ENCODE measurements around the gene ZNF441.
"Not testable (repeated sequence)": the region's sequence is repeated elsewhere in the genome, so short reads cannot be mapped to it uniquely, and the experiment has no call there.

The ZNF441 gene

DNA sequence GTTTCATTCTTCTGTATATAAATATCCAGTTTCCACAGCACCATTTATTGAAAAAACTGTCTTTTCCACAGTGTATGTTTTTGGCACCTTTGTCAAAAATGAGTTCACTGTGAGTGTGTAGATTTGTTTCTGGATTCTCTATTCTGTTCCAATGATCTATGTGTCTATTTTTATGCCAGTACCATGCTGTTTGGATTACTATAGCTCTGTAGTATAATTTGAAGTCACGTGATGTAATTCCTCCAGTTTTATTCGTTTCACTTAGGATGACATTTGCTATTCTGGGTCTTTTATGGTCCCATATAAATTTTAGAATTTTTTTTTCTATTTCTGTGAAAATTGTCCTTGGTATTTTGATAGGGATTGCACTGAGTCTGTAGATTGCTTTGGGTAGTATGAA lies 17.0 kb upstream of the ZNF441 start:
- Histone ChIP-seq H3K27ac (ENCODE audit: low read length) (no peak overlapping the region), H3K9ac (ENCODE audit: low read length in 2 of 2) (no peak overlapping the region), H3K4me3 (ENCODE audit: low read length in 2 of 2) (no peak overlapping the region), H3K4me1 (ENCODE audit: control insufficient read depth, insufficient read depth, low read length) (no peaks in the 10 kb centered on the region), H3K36me3 (ENCODE audit: control insufficient read depth in 2 of 2, insufficient read depth in 2 of 2, low read length in 2 of 2) (no peaks in the 10 kb centered on the region), H3K9me3 (ENCODE audit: control insufficient read depth in 2 of 2, low read length in 2 of 2) (peaks cover 0 to 9% of the 10 kb centered on the region in 2 donors), H3K27me3 (ENCODE audit: control insufficient read depth in 1 of 2, insufficient read depth in 2 of 2, low read length in 2 of 2) (no peaks in the 10 kb centered on the region)

DNA sequence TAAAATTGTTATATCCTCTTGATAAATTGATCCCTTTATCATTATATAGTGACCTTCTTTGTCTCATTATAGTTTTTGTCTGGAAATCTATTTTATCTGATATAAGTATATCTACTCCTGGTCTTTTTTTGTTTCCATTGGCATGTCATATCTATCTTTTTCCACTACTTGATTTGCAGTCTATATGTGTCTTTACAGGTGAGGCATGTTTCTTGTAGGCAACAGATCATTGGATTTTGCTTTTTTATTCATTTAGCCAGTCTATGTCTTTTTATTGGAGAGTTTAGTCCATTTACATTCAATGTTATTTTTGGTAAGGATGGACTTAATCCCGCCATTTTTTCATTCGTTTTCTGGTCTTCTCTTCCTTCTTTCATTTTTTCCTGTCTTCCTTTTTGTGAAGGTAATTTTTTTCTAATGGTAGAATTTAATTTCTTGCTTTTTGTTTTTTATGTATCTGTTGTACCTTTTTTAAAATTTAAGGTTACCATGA lies 14.5 kb upstream of the ZNF441 start:
- Histone ChIP-seq H3K27ac (ENCODE audit: low read length) (no peak overlapping the region), H3K36me3 (ENCODE audit: control insufficient read depth in 2 of 2, insufficient read depth in 2 of 2, low read length in 2 of 2) (no peaks in the 10 kb centered on the region), H3K27me3 (ENCODE audit: control insufficient read depth in 1 of 2, insufficient read depth in 2 of 2, low read length in 2 of 2) (no peaks in the 10 kb centered on the region), H3K4me1 (ENCODE audit: control insufficient read depth, insufficient read depth, low read length) (no peaks in the 10 kb centered on the region), H3K9ac (ENCODE audit: low read length in 2 of 2) (no peak overlapping the region), H3K9me3 (ENCODE audit: control insufficient read depth in 2 of 2, low read length in 2 of 2) (peaks cover 0 to 5% of the 10 kb centered on the region in 2 donors), H3K4me3 (ENCODE audit: low read length in 2 of 2) (no peak overlapping the region)

DNA sequence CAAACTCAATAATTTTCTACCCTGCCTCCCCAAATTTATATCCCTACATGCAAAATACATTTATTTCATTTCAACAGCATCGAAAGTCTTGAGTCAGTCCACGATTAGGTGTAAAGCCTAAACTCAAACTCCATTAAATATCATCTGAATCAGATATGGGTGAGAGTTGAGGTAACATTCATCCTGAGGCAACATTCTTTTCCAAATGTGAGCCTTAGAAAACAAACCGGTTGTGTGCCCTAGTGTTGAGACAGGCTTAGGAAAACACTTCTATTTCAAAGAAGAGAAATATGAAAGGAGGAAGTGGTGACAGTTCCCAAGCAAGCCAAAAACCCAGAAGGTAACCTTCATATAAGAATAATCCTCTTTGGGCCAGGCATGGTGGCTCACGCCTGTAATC lies 12.1 kb upstream of the ZNF441 start:
- Histone ChIP-seq H3K4me3 (ENCODE audit: low read length in 2 of 2) (no peak overlapping the region), H3K27me3 (ENCODE audit: control insufficient read depth in 1 of 2, insufficient read depth in 2 of 2, low read length in 2 of 2) (no peaks in the 10 kb centered on the region), H3K4me1 (ENCODE audit: control insufficient read depth, insufficient read depth, low read length) (no peaks in the 10 kb centered on the region), H3K9ac (ENCODE audit: low read length in 2 of 2) (no peak overlapping the region), H3K27ac (ENCODE audit: low read length) (no peak overlapping the region), H3K36me3 (ENCODE audit: control insufficient read depth in 2 of 2, insufficient read depth in 2 of 2, low read length in 2 of 2) (no peaks in the 10 kb centered on the region), H3K9me3 (ENCODE audit: control insufficient read depth in 2 of 2, low read length in 2 of 2) (no peaks in the 10 kb centered on the region)

DNA sequence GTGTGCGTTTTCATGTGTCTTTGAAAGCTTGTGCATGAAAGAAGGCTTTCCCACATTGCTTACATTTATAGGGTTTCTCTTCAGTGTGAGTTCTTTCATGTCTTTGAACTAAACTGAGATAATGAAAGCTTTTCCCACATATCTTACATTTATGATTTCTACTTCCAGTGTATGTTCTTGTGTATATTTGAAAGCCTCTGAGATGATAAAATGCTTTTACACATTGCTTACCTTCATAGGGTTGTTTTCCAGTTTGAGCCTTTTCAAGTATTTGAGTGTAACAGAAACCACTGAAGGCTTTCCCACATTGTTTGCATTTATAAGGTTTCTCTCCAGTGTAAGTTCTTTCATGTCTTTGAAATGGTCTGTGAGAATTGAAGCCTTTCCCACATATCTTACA lies 9.8 kb upstream of the ZNF441 start:
- Histone ChIP-seq H3K36me3 (ENCODE audit: control insufficient read depth in 2 of 2, insufficient read depth in 2 of 2, low read length in 2 of 2) (no peaks in the 10 kb centered on the region), H3K9me3 (ENCODE audit: control insufficient read depth in 2 of 2, low read length in 2 of 2) (no peaks in the 10 kb centered on the region), H3K27ac (ENCODE audit: low read length) (no peak overlapping the region)

DNA sequence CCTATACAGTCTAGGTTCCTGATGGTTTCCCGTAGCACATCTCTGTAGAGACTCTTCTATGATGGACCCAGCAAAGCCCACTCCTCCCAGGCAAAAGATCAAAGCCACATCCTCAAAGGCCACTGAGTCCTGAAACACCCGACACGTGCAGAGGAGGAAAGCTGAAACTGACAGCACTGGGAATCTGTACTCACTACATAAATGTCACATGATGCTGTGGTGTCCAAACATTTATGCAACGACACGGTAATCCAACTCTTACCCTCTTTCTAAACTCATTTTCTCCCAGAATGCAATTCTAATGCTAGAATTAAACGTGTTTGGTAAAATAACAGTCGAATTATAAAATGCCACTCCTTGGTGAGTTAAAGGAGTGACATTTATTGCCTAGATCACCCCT lies 7.0 kb upstream of the ZNF441 start:
- no peaks in the 10 kb centered on the region for H3K4me1 ChIP-seq (ENCODE audit: control insufficient read depth, insufficient read depth, low read length)
- H3K4me3 ChIP-seq (ENCODE audit: low read length in 2 of 2): no peak overlapping the region
- H3K27me3 ChIP-seq (ENCODE audit: control insufficient read depth in 1 of 2, insufficient read depth in 2 of 2, low read length in 2 of 2): no peaks in the 10 kb centered on the region
- no peak overlapping the region for H3K27ac ChIP-seq (ENCODE audit: low read length)
- no peak overlapping the region for H3K9ac ChIP-seq (ENCODE audit: low read length in 2 of 2)
- no peaks in the 10 kb centered on the region for H3K9me3 ChIP-seq (ENCODE audit: control insufficient read depth in 2 of 2, low read length in 2 of 2)
- H3K36me3 ChIP-seq (ENCODE audit: control insufficient read depth in 2 of 2, insufficient read depth in 2 of 2, low read length in 2 of 2): no peaks in the 10 kb centered on the region

More for the DNA sequence above, 9.8 kb upstream of the ZNF441 start:
- no peak overlapping the region for H3K9ac ChIP-seq (ENCODE audit: low read length in 2 of 2)
- no peaks in the 10 kb centered on the region for H3K27me3 ChIP-seq (ENCODE audit: control insufficient read depth in 1 of 2, insufficient read depth in 2 of 2, low read length in 2 of 2)
- H3K4me1 ChIP-seq (ENCODE audit: control insufficient read depth, insufficient read depth, low read length): no peaks in the 10 kb centered on the region
- H3K4me3 ChIP-seq (ENCODE audit: low read length in 2 of 2): no peak overlapping the region

DNA sequence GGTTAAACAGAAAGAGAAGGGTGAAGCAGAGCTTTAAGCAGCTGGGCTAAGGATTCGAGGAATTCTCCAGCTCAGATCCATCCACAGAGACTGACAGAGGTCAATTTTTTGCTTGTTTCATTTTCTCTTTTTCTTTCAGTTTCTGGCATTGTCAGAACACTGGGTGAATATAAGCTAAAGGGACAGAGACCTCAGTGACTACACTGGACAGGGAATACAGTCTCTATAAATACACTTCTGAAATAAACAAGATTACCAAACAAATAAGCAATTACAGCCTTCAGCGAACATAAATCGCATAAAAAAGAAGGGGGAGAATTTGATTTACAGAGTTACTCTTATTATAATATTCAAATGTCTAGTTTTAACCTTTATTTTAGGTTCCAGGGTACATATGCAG lies 3.7 kb upstream of the ZNF441 start:
- H3K4me3 ChIP-seq (ENCODE audit: low read length in 2 of 2): no peak overlapping the region
- H3K27ac ChIP-seq (ENCODE audit: low read length): no peak overlapping the region
- H3K27me3 ChIP-seq (ENCODE audit: control insufficient read depth in 1 of 2, insufficient read depth in 2 of 2, low read length in 2 of 2): no peaks in the 10 kb centered on the region
- no peak overlapping the region for H3K9ac ChIP-seq (ENCODE audit: low read length in 2 of 2)
- H3K4me1 ChIP-seq (ENCODE audit: control insufficient read depth, insufficient read depth, low read length): peaks cover 7% of the 10 kb centered on the region
- H3K9me3 ChIP-seq (ENCODE audit: control insufficient read depth in 2 of 2, low read length in 2 of 2): no peaks in the 10 kb centered on the region
- H3K36me3 ChIP-seq (ENCODE audit: control insufficient read depth in 2 of 2, insufficient read depth in 2 of 2, low read length in 2 of 2): no peaks in the 10 kb centered on the region

DNA sequence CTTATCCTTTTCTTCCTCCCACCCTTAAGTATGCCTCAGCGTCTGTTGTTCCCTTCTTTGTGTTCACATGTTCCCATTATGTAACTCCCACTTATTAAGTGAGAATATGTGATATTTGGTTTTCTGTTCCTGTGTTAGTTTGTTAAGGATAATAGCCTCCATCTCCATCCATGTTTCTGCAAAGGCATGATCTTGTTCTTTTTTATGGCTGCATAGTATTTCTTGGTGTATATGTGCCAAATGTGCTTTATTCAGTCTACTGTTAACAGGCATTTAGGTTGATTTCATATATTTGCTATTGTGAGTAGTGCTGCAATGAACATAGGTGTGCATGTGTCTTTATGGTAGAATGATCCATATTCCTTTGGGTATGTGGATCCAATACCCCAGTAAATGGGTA lies 3.2 kb upstream of the ZNF441 start:
- Histone ChIP-seq H3K4me3 (ENCODE audit: low read length in 2 of 2) (no peak overlapping the region), H3K4me1 (ENCODE audit: control insufficient read depth, insufficient read depth, low read length) (peaks cover 12% of the 10 kb centered on the region), H3K27me3 (ENCODE audit: control insufficient read depth in 1 of 2, insufficient read depth in 2 of 2, low read length in 2 of 2) (no peaks in the 10 kb centered on the region), H3K9ac (ENCODE audit: low read length in 2 of 2) (no peak overlapping the region), H3K27ac (ENCODE audit: low read length) (no peak overlapping the region), H3K9me3 (ENCODE audit: control insufficient read depth in 2 of 2, low read length in 2 of 2) (no peaks in the 10 kb centered on the region), H3K36me3 (ENCODE audit: control insufficient read depth in 2 of 2, insufficient read depth in 2 of 2, low read length in 2 of 2) (no peaks in the 10 kb centered on the region)

DNA sequence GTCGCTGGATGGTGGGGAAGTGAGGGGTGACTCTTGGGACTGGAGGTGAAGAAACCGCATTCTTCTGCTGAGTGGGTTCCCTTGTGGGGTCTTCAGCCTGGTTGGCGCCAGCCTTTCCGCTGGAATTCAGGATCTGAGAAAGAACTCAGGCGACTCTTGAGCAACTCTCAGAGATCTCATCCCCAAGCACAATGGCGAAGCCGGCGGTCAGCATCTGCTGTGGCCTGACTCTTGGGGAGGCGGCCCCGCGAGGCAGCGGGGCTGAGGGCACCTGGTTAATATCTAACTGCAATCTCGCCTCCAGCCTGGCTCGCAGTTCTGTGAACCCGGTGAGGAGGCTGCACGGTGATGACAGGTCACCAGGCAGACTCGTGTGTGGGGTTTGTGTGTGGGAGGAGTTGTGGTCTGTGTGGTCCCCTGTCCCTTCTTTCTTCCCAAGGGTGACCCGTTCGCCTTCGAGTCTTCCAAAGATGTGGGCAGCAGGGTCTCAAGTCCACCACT lies 883 bp downstream of the ZNF441 start:
- Histone ChIP-seq H3K4me3 (ENCODE audit: low read length in 2 of 2) (peak overlapping the region; percentile 86 to 91), H3K36me3 (ENCODE audit: control insufficient read depth in 2 of 2, insufficient read depth in 2 of 2, low read length in 2 of 2) (no peaks in the 10 kb centered on the region), H3K9ac (ENCODE audit: low read length in 2 of 2) (peak overlapping the region; percentile 92 to 96), H3K27ac (ENCODE audit: low read length) (peak overlapping the region; percentile 97), H3K4me1 (ENCODE audit: control insufficient read depth, insufficient read depth, low read length) (peaks cover 12% of the 10 kb centered on the region), H3K9me3 (ENCODE audit: control insufficient read depth in 2 of 2, low read length in 2 of 2) (no peaks in the 10 kb centered on the region), H3K27me3 (ENCODE audit: control insufficient read depth in 1 of 2, insufficient read depth in 2 of 2, low read length in 2 of 2) (no peaks in the 10 kb centered on the region)

DNA sequence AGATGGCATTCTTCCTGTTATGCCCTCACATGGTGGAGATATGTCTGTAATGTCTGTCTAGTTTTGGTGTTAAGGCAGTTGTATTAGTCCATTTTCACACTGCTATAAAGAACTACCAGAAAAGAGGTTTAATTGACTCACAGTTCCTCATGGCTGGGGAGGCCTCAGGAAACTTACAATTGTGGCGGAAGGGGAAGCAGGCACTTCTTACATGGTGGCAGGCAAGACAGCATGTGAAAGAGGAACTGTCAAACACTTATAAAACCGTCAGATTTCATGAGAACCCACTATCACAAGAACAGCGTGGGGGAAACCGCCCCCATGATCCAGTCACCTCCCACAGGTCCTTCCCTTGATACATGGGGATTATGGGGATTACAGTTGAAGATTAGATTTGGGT lies 3.2 kb downstream of the ZNF441 start:
- no peaks in the 10 kb centered on the region for H3K27me3 ChIP-seq (ENCODE audit: control insufficient read depth in 1 of 2, insufficient read depth in 2 of 2, low read length in 2 of 2)
- H3K36me3 ChIP-seq (ENCODE audit: control insufficient read depth in 2 of 2, insufficient read depth in 2 of 2, low read length in 2 of 2): no peaks in the 10 kb centered on the region
- peaks cover 12% of the 10 kb centered on the region for H3K4me1 ChIP-seq (ENCODE audit: control insufficient read depth, insufficient read depth, low read length)
- no peak overlapping the region for H3K27ac ChIP-seq (ENCODE audit: low read length)
- H3K9ac ChIP-seq (ENCODE audit: low read length in 2 of 2): no peak overlapping the region
- peaks cover 0 to 2% of the 10 kb centered on the region in 2 donors for H3K9me3 ChIP-seq (ENCODE audit: control insufficient read depth in 2 of 2, low read length in 2 of 2)
- no peak overlapping the region for H3K4me3 ChIP-seq (ENCODE audit: low read length in 2 of 2)

DNA sequence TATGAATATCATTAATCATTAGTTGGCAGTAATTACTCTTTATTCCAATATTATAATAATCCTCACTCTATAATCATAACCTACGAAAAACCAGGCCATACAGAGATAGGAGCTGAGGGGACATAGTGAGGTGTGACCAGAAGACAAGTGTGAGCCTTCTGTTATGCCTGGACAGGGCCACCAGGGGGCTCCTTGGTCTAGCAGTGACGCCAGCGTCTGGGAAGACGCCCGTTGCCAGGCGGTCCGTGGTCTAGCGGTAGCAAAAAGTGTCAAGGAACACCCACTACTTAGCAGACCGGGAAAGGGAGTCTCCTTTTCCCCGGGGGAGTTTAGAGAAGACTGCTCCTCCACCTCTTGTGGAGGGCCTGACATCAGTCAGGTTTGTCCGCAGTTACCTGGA lies 4.7 kb downstream of the ZNF441 start:
- H3K9ac ChIP-seq (ENCODE audit: low read length in 2 of 2); H3K27ac ChIP-seq (ENCODE audit: low read length); H3K4me3 ChIP-seq (ENCODE audit: low read length in 2 of 2); H3K36me3 ChIP-seq (ENCODE audit: control insufficient read depth in 2 of 2, insufficient read depth in 2 of 2, low read length in 2 of 2); H3K9me3 ChIP-seq (ENCODE audit: control insufficient read depth in 2 of 2, low read length in 2 of 2); H3K27me3 ChIP-seq (ENCODE audit: control insufficient read depth in 1 of 2, insufficient read depth in 2 of 2, low read length in 2 of 2): not testable (repeated sequence)
- peaks cover 10% of the 10 kb centered on the region for H3K4me1 ChIP-seq (ENCODE audit: control insufficient read depth, insufficient read depth, low read length)

DNA sequence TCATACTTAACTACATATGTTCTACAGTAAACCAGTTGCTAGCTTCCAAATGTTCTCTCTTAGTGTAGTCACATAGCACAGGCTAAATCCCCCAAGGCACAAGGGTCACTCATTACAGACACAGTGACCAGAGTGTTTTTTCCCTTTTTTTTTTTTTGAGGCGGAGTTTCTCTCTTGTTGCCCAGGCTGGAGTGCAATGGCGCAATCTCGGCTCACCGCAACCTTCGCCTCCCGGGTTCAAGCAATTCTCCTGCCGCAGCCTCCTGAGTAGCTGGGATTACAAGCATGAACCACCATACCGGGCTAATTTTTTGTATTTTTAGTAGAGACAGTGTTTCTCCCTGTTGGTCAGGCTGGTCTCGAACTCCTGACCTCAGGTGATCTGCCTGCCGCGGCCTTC lies 9.9 kb downstream of the ZNF441 start:
- not testable (repeated sequence) for H3K4me3 ChIP-seq (ENCODE audit: low read length in 2 of 2); H3K4me1 ChIP-seq (ENCODE audit: control insufficient read depth, insufficient read depth, low read length); H3K9ac ChIP-seq (ENCODE audit: low read length in 2 of 2); H3K27me3 ChIP-seq (ENCODE audit: control insufficient read depth in 1 of 2, insufficient read depth in 2 of 2, low read length in 2 of 2); H3K27ac ChIP-seq (ENCODE audit: low read length)
- peaks cover 14 to 19% of the 10 kb centered on the region in 2 donors for H3K9me3 ChIP-seq (ENCODE audit: control insufficient read depth in 2 of 2, low read length in 2 of 2)
- H3K36me3 ChIP-seq (ENCODE audit: control insufficient read depth in 2 of 2, insufficient read depth in 2 of 2, low read length in 2 of 2): peaks cover 32 to 39% of the 10 kb centered on the region in 2 donors

All from stomach smooth muscle (tissue), 2 donors.